Left ventricle myocardium inferior (tissue), 1 donor: ENCODE results near the gene HES6. TPM values are rescaled to one million over a fixed set of nuclear protein-coding genes. Genes with fewer than 3 reads are reported as not detected.

Experiments
- DNase-seq: peaks from one replicate; pipeline ENCODE4 v3.0.0-alpha.2; 2020
- H3K27ac ChIP-seq: fragments of 200-600 bp; replicated peaks from 2 replicates; pipeline ENCODE4 v1.8.0; 2021
- H3K27me3 ChIP-seq: fragments of 200-600 bp; 2 replicates; pipeline ENCODE4 v1.8.0; 2021; ENCODE audit warnings: low read depth
- H3K36me3 ChIP-seq: fragments of 200-600 bp; 2 replicates; pipeline ENCODE4 v1.8.0; 2021
- H3K4me1 ChIP-seq: fragments of 200-600 bp; 2 replicates; pipeline ENCODE4 v1.8.0; 2021
- H3K4me3 ChIP-seq: fragments of 200-600 bp; 2 replicates; pipeline ENCODE4 v1.8.0; 2021; ENCODE audit warnings: mild to moderate bottlenecking, moderate library complexity
- H3K9me3 ChIP-seq: fragments of 200-600 bp; replicated peaks from 2 replicates; pipeline ENCODE4 v1.8.0; 2021
- intact Hi-C: fragments of 100-400 bp; cut with micrococcal nuclease; formaldehyde crosslinking; loops from one replicate; pipeline ENCODE4 v1.11.0; 2022
- total RNA-seq: library from RNA; stranded (reverse); fragmentation: NEBNext Ultra II Directional; extraction: Animal tissue kit (Norgen Biotek cat#: 25700); gene quantifications from one replicate; pipeline ENCODE4 v1.2.1, GENCODE V29; 2021
- TF ChIP-seq, protein P1 (sequence below): fragments of 200-600 bp; IDR thresholded peaks from 2 replicates; pipeline ENCODE4 v1.8.0; 2021; ENCODE audit warnings: antibody characterized with exemption, mild to moderate bottlenecking, borderline replicate concordance
- donor health status: DM: no; HTN: yes; CAD: no; lungs with severe emphysema.

Gene HES6
- total RNA-seq, 1 donor from 2014 or later, result 2.7 TPM

DNA sequence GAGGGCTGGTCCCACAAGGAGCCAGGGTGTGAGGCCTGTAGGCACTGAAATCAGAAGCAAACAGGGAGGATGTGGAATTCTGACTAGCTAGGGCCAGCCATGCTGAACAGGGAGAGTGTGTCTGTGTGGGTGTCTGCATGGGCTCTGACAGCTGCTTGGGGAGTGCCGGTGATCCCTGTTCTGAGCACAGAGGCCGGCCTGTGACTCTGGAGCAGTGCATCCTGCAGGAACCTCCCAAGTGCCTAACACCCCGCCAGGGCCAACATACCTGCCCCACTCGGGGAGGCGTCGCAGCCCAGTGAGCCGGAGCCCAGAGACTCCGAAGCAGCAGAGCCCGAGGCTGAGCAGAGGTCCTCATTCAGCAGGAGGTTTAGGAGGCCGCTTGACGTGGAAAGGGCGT, 11.5 kb upstream of the HES6 start:
- H3K27me3 ChIP-seq, result no peaks in the 10 kb centered on the region
- no peak overlapping the region for H3K27ac ChIP-seq
- no peak for DNase-seq
- H3K4me3 ChIP-seq, result no peak overlapping the region
- peaks cover under 1% of the 10 kb centered on the region for H3K4me1 ChIP-seq
- H3K9me3 ChIP-seq, result no peaks in the 10 kb centered on the region
- peaks cover 93% of the 10 kb centered on the region for H3K36me3 ChIP-seq
- intact Hi-C loops, result no loop called here
- TF ChIP-seq, protein P1, sequence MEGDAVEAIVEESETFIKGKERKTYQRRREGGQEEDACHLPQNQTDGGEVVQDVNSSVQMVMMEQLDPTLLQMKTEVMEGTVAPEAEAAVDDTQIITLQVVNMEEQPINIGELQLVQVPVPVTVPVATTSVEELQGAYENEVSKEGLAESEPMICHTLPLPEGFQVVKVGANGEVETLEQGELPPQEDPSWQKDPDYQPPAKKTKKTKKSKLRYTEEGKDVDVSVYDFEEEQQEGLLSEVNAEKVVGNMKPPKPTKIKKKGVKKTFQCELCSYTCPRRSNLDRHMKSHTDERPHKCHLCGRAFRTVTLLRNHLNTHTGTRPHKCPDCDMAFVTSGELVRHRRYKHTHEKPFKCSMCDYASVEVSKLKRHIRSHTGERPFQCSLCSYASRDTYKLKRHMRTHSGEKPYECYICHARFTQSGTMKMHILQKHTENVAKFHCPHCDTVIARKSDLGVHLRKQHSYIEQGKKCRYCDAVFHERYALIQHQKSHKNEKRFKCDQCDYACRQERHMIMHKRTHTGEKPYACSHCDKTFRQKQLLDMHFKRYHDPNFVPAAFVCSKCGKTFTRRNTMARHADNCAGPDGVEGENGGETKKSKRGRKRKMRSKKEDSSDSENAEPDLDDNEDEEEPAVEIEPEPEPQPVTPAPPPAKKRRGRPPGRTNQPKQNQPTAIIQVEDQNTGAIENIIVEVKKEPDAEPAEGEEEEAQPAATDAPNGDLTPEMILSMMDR, result no peak

DNA sequence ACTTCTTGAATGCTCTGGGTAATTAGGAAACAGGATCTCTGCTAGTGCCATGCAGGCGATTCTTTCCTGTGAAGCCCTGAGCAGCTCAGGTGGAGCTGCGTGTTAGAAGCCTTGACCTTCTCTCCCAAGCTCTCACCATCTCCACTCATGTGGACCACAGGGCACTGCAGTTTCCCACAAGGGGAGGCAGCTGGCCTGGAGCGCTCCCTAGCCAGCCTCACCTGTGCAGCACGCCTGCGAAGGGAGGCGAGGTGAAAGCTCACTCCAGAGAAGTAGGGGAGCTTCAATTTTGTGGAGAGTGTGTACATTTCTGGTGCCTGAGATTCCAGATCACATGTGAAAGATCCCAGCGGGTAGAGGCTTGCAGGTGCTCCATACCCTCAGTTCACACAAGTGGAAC, 11.1 kb upstream of the HES6 start:
- no peaks in the 10 kb centered on the region for H3K9me3 ChIP-seq
- no peaks in the 10 kb centered on the region for H3K27me3 ChIP-seq
- H3K4me1 ChIP-seq, result no peaks in the 10 kb centered on the region
- TF ChIP-seq, protein P1, result no peak
- H3K4me3 ChIP-seq, result no peak overlapping the region
- H3K36me3 ChIP-seq, result peaks cover 93% of the 10 kb centered on the region
- no peak for DNase-seq
- intact Hi-C loops, result no loop called here
- no peak overlapping the region for H3K27ac ChIP-seq

DNA sequence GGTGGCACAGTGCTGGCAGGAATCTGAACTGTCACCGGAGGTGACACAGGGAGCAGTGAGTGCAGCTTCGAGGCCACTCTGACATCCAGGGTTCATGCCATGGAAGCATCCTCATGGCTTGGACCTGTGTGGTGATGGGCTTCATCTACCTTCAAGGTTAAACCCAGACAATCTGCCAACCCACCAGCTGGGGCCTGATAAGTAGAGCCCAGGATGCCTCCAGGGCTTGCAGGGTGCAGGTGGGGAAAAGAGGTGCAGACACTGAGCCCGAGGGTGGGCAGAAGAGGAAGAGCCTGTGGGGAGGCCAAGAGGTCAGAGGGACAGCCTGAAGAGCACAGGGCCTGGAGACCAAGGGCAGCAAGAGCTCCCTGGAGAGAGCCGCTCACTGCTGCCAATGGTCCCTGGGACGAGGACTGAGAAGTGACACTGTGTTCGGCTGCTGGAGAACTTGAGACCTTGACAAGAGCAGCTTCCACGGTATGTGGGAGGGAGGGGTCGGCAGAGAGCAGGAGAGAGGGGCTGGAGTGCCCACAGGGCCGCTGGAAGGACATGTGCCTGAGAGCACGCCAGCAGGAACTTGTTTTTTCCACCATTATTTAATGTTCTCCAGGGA, 8.1 kb upstream of the HES6 start:
- DNase-seq, result no peak

DNA sequence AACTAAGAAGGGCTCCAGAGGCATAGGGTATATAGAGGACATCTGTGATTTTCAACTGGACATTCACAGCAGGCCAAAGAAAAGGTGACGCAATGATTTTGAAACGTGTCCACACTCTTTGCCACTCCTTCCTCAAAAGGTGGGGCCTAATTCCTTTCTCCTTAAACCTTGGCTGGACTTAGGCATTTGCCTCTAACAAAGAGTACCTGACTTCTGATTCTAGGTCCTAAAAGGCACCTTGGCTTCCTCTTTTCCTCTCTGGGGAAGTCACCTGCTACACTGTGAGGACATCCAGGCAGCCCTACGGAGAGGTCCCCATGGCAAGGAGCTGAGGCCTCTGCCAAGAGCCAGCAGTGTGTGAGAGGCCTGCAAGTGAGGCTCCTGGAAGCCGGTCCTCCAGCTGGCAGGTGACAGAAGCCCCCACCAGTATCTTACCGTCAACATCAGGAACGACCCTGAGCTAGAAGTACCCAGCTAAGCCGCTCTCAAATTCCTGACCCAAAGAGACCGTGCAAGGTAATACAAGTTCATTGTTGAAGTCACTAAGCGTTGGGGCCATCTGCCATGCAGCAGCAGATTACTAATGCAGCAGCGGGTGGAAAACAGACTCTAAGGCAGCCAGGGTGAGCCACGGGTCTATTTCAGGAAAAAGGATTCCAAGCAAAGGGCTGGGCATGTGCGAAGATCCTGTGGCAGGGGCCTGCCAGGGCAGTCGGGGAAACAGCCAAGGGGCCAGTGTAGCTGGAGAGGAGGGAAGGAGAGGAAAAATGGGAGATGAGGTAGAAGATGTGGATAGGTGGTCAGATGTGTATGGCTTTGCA, 7.4 kb upstream of the HES6 start:
- no peaks in the 10 kb centered on the region for H3K9me3 ChIP-seq
- H3K4me1 ChIP-seq, result peaks cover 13% of the 10 kb centered on the region
- intact Hi-C loops, result no loop called here
- H3K36me3 ChIP-seq, result peaks cover 66% of the 10 kb centered on the region
- no peak for DNase-seq
- H3K27ac ChIP-seq, result no peak overlapping the region
- H3K4me3 ChIP-seq, result no peak overlapping the region
- TF ChIP-seq, protein P1, result no peak
- no peaks in the 10 kb centered on the region for H3K27me3 ChIP-seq

More for the DNA sequence above, 8.1 kb upstream of the HES6 start:
- TF ChIP-seq, protein P1, result no peak
- H3K9me3 ChIP-seq, result no peaks in the 10 kb centered on the region
- no peak overlapping the region for H3K4me3 ChIP-seq
- no peaks in the 10 kb centered on the region for H3K27me3 ChIP-seq
- H3K4me1 ChIP-seq, result peaks cover 5% of the 10 kb centered on the region
- peaks cover 74% of the 10 kb centered on the region for H3K36me3 ChIP-seq
- intact Hi-C loops, result no loop called here
- no peak overlapping the region for H3K27ac ChIP-seq

DNA sequence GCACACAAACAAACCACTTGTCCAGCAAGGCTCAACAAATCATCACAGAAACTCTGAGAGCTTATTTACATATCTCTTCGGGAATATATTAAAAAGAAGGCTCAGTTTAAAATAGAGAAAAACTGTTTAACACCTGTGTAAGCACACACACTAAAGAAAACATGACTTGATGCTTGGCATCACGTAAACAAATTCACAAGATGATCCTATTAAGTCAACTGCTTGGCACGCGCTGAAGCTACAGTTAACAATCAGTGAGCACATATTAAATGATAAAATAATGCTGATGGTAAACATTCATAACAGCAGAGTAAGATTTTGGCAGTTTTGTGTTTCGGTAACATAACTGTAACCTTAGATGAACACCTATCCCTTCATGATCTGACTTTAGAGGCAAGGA, 4.3 kb upstream of the HES6 start:
- no peaks in the 10 kb centered on the region for H3K9me3 ChIP-seq
- peaks cover 35% of the 10 kb centered on the region for H3K4me1 ChIP-seq
- no peak overlapping the region for H3K27ac ChIP-seq
- intact Hi-C loops, result no loop called here
- DNase-seq, result no peak
- no peak overlapping the region for H3K4me3 ChIP-seq
- H3K27me3 ChIP-seq, result peaks cover 6% of the 10 kb centered on the region
- peaks cover 37% of the 10 kb centered on the region for H3K36me3 ChIP-seq
- TF ChIP-seq, protein P1, result no peak
